ENCODE data around the gene RP2. TPM values are rescaled to one million over a fixed set of nuclear protein-coding genes. Genes with fewer than 3 reads are reported as not detected.

RP2 gene
- total and polyA plus RNA-seq, 2 experiments from 2014 or later = 13.5 to 23.5 TPM

DNA sequence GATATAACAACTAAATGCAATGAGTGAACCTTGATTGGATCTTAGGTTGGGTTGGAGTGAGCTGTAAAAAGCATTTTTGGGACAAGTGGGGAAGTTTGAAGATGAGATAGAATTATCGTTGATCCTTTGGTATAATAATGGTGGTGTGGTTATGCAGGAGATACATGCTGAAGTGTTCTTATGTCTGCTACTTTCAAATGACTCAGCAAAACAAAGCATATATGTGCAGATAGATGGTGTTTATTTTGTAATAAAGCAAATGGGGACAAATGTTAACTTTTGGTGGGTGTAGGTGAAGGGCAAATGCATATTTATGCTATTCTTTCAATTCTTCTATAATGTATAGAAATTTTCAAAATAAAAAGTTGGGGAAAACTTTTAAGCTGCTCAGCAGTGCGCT lies 26.2 kb downstream of the RP2 start:
- Histone ChIP-seq H3K36me3 (ENCODE audit: low read depth) (no peaks in the 10 kb centered on the region), H3K9me3 (ENCODE audit: low read depth) (no peaks in the 10 kb centered on the region), H3F3A (ENCODE audit: insufficient read depth) (0 out of 2 replicates have a peak, but pooled peaks cover 8% of the 10 kb centered on the region), H2AFZ (no peak overlapping the region), H3K27me3 (replicated peaks; ENCODE audit: insufficient read depth) (no peaks in the 10 kb centered on the region), H3K4me1 (ENCODE audit: insufficient read depth) (peaks cover 11% of the 10 kb centered on the region; the same call in 1 of the 2 replicates), H3K9me2 (ENCODE audit: insufficient read depth) (no peaks in the 10 kb centered on the region), H3K27ac (no peak overlapping the region), H3K4me2 (ENCODE audit: unreplicated experiment) (no peak overlapping the region), H4K20me1 (ENCODE audit: insufficient read depth) (no peaks in the 10 kb centered on the region), H3K4me3 (no peak overlapping the region), H3K79me2 (ENCODE audit: insufficient read depth) (peaks cover 8% of the 10 kb centered on the region), H3K9ac (no peak overlapping the region)
- in situ Hi-C loops (cut with MboI) = no loop called here
- 97 to 100% methylated on average over 2 of the region's 2 CpGs for WGBS, 2 experiments (ENCODE audit: low coverage in 1 of 2, low lambda C conversion rate in 2 of 2, missing lambda C conversion rate in 2 of 2)
- no peak for DNase-seq
- no peak for TF ChIP-seq EZH2 (IDR thresholded peaks at IDR 0.05; ENCODE audit: insufficient read depth, poor library complexity, severe bottlenecking)
- no peak for TF ChIP-seq EZH2phosphoT487 (IDR thresholded peaks at IDR 0.05; ENCODE audit: insufficient read depth, low read depth)

DNA sequence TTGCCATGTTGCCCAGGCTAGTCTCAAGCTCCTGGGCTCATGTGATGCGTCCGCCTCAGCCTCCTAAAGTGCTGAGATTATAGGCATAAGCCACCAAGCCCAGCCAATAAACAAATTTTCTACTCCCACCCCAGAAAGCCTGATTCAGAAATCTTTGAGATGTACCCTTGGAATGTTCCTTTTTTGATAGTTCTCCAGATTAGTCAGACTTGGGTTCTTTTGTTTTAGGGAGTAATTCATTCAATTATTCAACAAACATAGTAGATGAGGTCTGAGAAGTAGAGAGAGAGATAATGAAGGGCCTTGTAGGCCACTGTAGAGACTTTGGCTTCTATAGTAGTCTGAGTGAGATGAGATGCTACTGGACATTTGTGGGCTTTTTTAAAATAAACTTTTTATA lies 27.8 kb downstream of the RP2 start:
- H3K4me3 ChIP-seq = no peak overlapping the region
- H3K9ac ChIP-seq = no peak overlapping the region
- no peaks in the 10 kb centered on the region for H3K36me3 ChIP-seq (ENCODE audit: low read depth)
- in situ Hi-C loops (cut with MboI) = no loop called here
- H3K4me1 ChIP-seq (ENCODE audit: insufficient read depth) = peaks cover 11% of the 10 kb centered on the region; the same call in 1 of the 2 replicates
- peak overlapping the region; percentile 46 for H3K27ac ChIP-seq
- H2AFZ ChIP-seq = no peak overlapping the region
- no peaks in the 10 kb centered on the region for H4K20me1 ChIP-seq (ENCODE audit: insufficient read depth)
- peak; percentile 38 for DNase-seq
- H3K9me3 ChIP-seq (ENCODE audit: low read depth) = no peaks in the 10 kb centered on the region
- H3K9me2 ChIP-seq (ENCODE audit: insufficient read depth) = no peaks in the 10 kb centered on the region
- 100% methylated on average over 2 of the region's 2 CpGs for WGBS, 2 experiments (ENCODE audit: low coverage in 1 of 2, low lambda C conversion rate in 2 of 2, missing lambda C conversion rate in 2 of 2)
- TF ChIP-seq EZH2phosphoT487 (IDR thresholded peaks at IDR 0.05; ENCODE audit: insufficient read depth, low read depth) (no peak), EZH2 (IDR thresholded peaks at IDR 0.05; ENCODE audit: insufficient read depth, poor library complexity, severe bottlenecking) (no peak)
- no peaks in the 10 kb centered on the region for H3K27me3 ChIP-seq (replicated peaks; ENCODE audit: insufficient read depth)
- H3K4me2 ChIP-seq (ENCODE audit: unreplicated experiment) = no peak overlapping the region
- H3F3A ChIP-seq (ENCODE audit: insufficient read depth) = 0 out of 2 replicates have a peak, but pooled peaks cover 8% of the 10 kb centered on the region
- no peaks in the 10 kb centered on the region for H3K79me2 ChIP-seq (ENCODE audit: insufficient read depth)

DNA sequence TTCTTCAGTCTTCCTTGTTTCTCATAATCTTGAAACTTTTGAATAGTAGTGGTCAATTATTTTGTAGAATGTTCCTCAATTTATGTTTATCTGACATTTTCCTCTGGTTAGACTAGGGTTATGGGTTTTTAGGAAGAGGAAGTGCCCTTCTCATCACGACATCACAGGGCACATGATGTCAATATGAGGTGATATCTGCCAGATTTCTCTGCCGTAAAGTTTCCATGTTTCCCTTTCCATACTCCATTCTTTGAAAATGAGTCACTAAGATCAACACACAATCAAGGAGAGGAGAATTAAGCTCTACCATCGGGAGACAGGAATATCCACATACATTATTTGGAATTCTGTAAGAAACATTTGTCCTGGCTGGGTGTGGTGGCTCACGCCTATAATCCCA lies 28.4 kb downstream of the RP2 start:
- Histone ChIP-seq H3K4me2 (ENCODE audit: unreplicated experiment) (no peak overlapping the region), H3F3A (ENCODE audit: insufficient read depth) (0 out of 2 replicates have a peak, but pooled peaks cover 8% of the 10 kb centered on the region), H3K36me3 (ENCODE audit: low read depth) (no peaks in the 10 kb centered on the region), H3K27me3 (replicated peaks; ENCODE audit: insufficient read depth) (no peaks in the 10 kb centered on the region), H3K4me3 (no peak overlapping the region), H3K27ac (peak overlapping the region; percentile 46), H3K4me1 (ENCODE audit: insufficient read depth) (peaks cover 11% of the 10 kb centered on the region; the same call in 1 of the 2 replicates), H3K9me3 (ENCODE audit: low read depth) (no peaks in the 10 kb centered on the region), H3K79me2 (ENCODE audit: insufficient read depth) (no peaks in the 10 kb centered on the region), H2AFZ (no peak overlapping the region), H4K20me1 (ENCODE audit: insufficient read depth) (no peaks in the 10 kb centered on the region), H3K9me2 (ENCODE audit: insufficient read depth) (no peaks in the 10 kb centered on the region), H3K9ac (no peak overlapping the region)
- peak; percentile 28 for DNase-seq
- 34 to 59% methylated on average over 2 to 4 of the region's 4 CpGs for WGBS, 2 experiments (ENCODE audit: low coverage in 1 of 2, low lambda C conversion rate in 2 of 2, missing lambda C conversion rate in 2 of 2)
- in situ Hi-C loops (cut with MboI) = no loop called here
- no peak for TF ChIP-seq EZH2 (IDR thresholded peaks at IDR 0.05; ENCODE audit: insufficient read depth, poor library complexity, severe bottlenecking)
- no peak for TF ChIP-seq EZH2phosphoT487 (IDR thresholded peaks at IDR 0.05; ENCODE audit: insufficient read depth, low read depth)

DNA sequence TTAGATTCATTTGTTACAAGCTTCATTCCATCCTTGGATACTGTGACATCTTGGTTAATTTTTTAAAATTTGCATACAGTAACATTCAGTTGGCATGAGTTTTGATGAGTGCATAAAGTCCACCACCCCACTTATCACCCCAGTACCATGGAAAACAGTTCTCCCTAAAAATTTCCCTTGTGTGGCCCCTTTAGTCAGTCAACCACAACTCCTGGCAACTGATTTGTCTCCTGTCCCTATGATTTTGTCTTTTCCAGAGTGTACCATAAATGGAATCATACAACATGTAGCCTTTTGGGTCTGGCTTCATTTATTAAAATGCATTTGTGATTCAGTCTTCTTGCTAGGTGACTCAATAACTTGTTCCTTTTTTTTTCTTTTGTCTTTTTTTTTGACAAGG lies 29.9 kb downstream of the RP2 start:
- Histone ChIP-seq H3K9ac (no peak overlapping the region), H3K4me1 (ENCODE audit: insufficient read depth) (peaks cover 11% of the 10 kb centered on the region; the same call in 1 of the 2 replicates), H3K36me3 (ENCODE audit: low read depth) (no peaks in the 10 kb centered on the region), H3K9me3 (ENCODE audit: low read depth) (no peaks in the 10 kb centered on the region), H3K4me3 (no peak overlapping the region), H2AFZ (no peak overlapping the region), H3F3A (ENCODE audit: insufficient read depth) (0 out of 2 replicates have a peak, but pooled peaks cover 8% of the 10 kb centered on the region), H3K4me2 (ENCODE audit: unreplicated experiment) (no peak overlapping the region), H3K27ac (no peak overlapping the region), H4K20me1 (ENCODE audit: insufficient read depth) (no peaks in the 10 kb centered on the region), H3K9me2 (ENCODE audit: insufficient read depth) (no peaks in the 10 kb centered on the region), H3K79me2 (ENCODE audit: insufficient read depth) (no peaks in the 10 kb centered on the region), H3K27me3 (replicated peaks; ENCODE audit: insufficient read depth) (no peaks in the 10 kb centered on the region)
- DNase-seq = no peak
- TF ChIP-seq EZH2phosphoT487 (IDR thresholded peaks at IDR 0.05; ENCODE audit: insufficient read depth, low read depth) (no peak), EZH2 (IDR thresholded peaks at IDR 0.05; ENCODE audit: insufficient read depth, poor library complexity, severe bottlenecking) (no peak)
- in situ Hi-C loops (cut with MboI) = no loop called here

DNA sequence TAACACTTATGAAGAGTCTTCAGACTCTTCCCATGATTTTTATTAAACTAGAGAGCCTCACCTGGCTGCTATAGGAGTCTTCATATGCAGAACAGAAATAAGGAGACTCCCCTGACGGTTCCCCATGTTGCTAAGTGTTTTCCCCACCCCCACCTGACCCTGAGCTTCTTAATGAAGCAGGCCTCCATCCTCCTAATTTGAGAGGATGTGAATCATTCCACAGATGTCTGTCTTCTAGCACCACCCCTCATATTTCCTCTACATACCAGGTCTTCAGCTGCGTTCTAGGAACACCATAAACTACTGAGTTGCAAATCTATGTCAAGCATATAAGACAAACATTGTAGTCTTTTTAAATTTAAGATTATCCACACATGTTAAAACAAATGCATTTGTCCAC lies 36.9 kb downstream of the RP2 start:
- Histone ChIP-seq H3K36me3 (ENCODE audit: low read depth) (no peaks in the 10 kb centered on the region), H3K4me2 (ENCODE audit: unreplicated experiment) (no peak overlapping the region), H3K9ac (no peak overlapping the region), H3K4me3 (no peak overlapping the region), H3F3A (ENCODE audit: insufficient read depth) (no peaks in the 10 kb centered on the region), H4K20me1 (ENCODE audit: insufficient read depth) (no peaks in the 10 kb centered on the region), H3K4me1 (ENCODE audit: insufficient read depth) (peaks cover 12% of the 10 kb centered on the region), H3K27me3 (replicated peaks; ENCODE audit: insufficient read depth) (no peaks in the 10 kb centered on the region), H3K27ac (no peak overlapping the region), H3K79me2 (ENCODE audit: insufficient read depth) (no peaks in the 10 kb centered on the region; the same call in none of the 2 replicates), H3K9me2 (ENCODE audit: insufficient read depth) (no peaks in the 10 kb centered on the region), H2AFZ (no peak overlapping the region), H3K9me3 (ENCODE audit: low read depth) (no peaks in the 10 kb centered on the region)
- 89 to 93% methylated on average over 2 of the region's 2 CpGs for WGBS, 2 experiments (ENCODE audit: low coverage in 1 of 2, low lambda C conversion rate in 2 of 2, missing lambda C conversion rate in 2 of 2)
- in situ Hi-C loops (cut with MboI) = no loop called here
- TF ChIP-seq EZH2phosphoT487 (IDR thresholded peaks at IDR 0.05; ENCODE audit: insufficient read depth, low read depth) (no peak), EZH2 (IDR thresholded peaks at IDR 0.05; ENCODE audit: insufficient read depth, poor library complexity, severe bottlenecking) (no peak)
- no peak for DNase-seq

All from GM23248 (cell line).